H9 (cell line): Measurements from ENCODE around the gene CYP4V2. TPM values are rescaled to one million over a fixed set of nuclear protein-coding genes. Genes with fewer than 3 reads are reported as not detected.

Experiments used
- DNase-seq: peaks from one replicate; pipeline ENCODE4 v3.0.0-alpha.2; 2017
- H2AFZ ChIP-seq: one replicate; pipeline ENCODE4 v1.6.1; 2013; ENCODE audit warnings: mild to moderate bottlenecking, low read length, control low read depth, moderate library complexity
- H2AK5ac ChIP-seq: 2 replicates; pipeline ENCODE4 v1.6.1; 2013; ENCODE audit warnings: low read length, control low read depth, mixed read lengths; ENCODE audit not compliant: insufficient read length
- H2BK120ac ChIP-seq: one replicate; pipeline ENCODE4 v1.6.1; 2013; ENCODE audit warnings: low read depth, mild to moderate bottlenecking, low read length, control low read depth, inconsistent platforms; ENCODE audit not compliant: poor library complexity, severe bottlenecking
- H2BK12ac ChIP-seq: 2 replicates; pipeline ENCODE4 v1.6.1; 2013; ENCODE audit warnings: low read length, control low read depth, mixed read lengths, low read depth; ENCODE audit not compliant: insufficient read length
- H2BK15ac ChIP-seq: 2 replicates; pipeline ENCODE4 v1.6.1; 2013; ENCODE audit warnings: low read depth, low read length, control low read depth
- H2BK20ac ChIP-seq: one replicate; pipeline ENCODE4 v1.6.1; 2013; ENCODE audit warnings: low read depth, mild to moderate bottlenecking, low read length, control low read depth, inconsistent platforms; ENCODE audit not compliant: poor library complexity, severe bottlenecking
- H2BK5ac ChIP-seq: 2 replicates; pipeline ENCODE4 v1.6.1; 2013; ENCODE audit warnings: low read length, control low read depth, mixed read lengths; ENCODE audit not compliant: insufficient read length
- H3K14ac ChIP-seq: 2 replicates; pipeline ENCODE4 v1.6.1; 2013; ENCODE audit warnings: low read length, control low read depth; ENCODE audit not compliant: insufficient read depth
- H3K18ac ChIP-seq: 2 replicates; pipeline ENCODE4 v1.6.1; 2013; ENCODE audit warnings: low read depth, mild to moderate bottlenecking, mixed read lengths, low read length, control low read depth; ENCODE audit not compliant: insufficient read length
- H3K23ac ChIP-seq: 2 replicates; pipeline ENCODE4 v1.6.1; 2013; ENCODE audit warnings: low read length, control low read depth, mixed read lengths, low read depth; ENCODE audit not compliant: insufficient read length
- H3K23me2 ChIP-seq: 2 replicates; pipeline ENCODE4 v1.6.1; 2013; ENCODE audit warnings: low read depth, mild to moderate bottlenecking, mixed read lengths, low read length, control low read depth; ENCODE audit not compliant: insufficient read length, poor library complexity, severe bottlenecking
- H3K27ac ChIP-seq: 2 replicates; pipeline ENCODE4 v1.5.1; 2013; ENCODE audit warnings: low read length, control low read depth, mixed read lengths, low read depth; ENCODE audit not compliant: insufficient read length
- H3K27me3 ChIP-seq: 2 replicates; pipeline ENCODE4 v1.6.1; 2013; ENCODE audit warnings: low read length, control low read depth, inconsistent platforms; ENCODE audit not compliant: insufficient read depth
- H3K4ac ChIP-seq: 2 replicates; pipeline ENCODE4 v1.6.1; 2013; ENCODE audit warnings: low read depth, mild to moderate bottlenecking, control low read depth, inconsistent platforms, low read length, moderate library complexity
- H3K4me1 ChIP-seq: 2 replicates; pipeline ENCODE4 v1.6.1; 2013; ENCODE audit warnings: low read length, control low read depth, inconsistent platforms; ENCODE audit not compliant: insufficient read depth
- H3K4me2 ChIP-seq: 2 replicates; pipeline ENCODE4 v1.6.1; 2013; ENCODE audit warnings: low read length, control low read depth, mixed read lengths; ENCODE audit not compliant: insufficient read length, insufficient read depth
- H3K56ac ChIP-seq: 2 replicates; pipeline ENCODE4 v1.6.1; 2013; ENCODE audit warnings: low read depth, mild to moderate bottlenecking, mixed read lengths, low read length, control low read depth; ENCODE audit not compliant: insufficient read length
- H3K79me1 ChIP-seq: 2 replicates; pipeline ENCODE4 v1.6.1; 2013; ENCODE audit warnings: low read depth, mild to moderate bottlenecking, moderate library complexity, low read length, control low read depth, inconsistent platforms; ENCODE audit not compliant: insufficient read depth, poor library complexity, severe bottlenecking
- H3K79me2 ChIP-seq: 2 replicates; pipeline ENCODE4 v1.6.1; 2013; ENCODE audit warnings: low read length, control low read depth, inconsistent platforms; ENCODE audit not compliant: insufficient read depth
- H3K9ac ChIP-seq: 2 replicates; pipeline ENCODE4 v1.6.1; 2013; ENCODE audit warnings: low read length, control low read depth, mixed read lengths; ENCODE audit not compliant: insufficient read length; ENCODE audit errors: extremely low read depth
- H3K9me3 ChIP-seq: one replicate; pipeline ENCODE4 v1.6.1; 2013; ENCODE audit warnings: low read depth, low read length, inconsistent platforms; ENCODE audit not compliant: control insufficient read depth
- H3T11ph ChIP-seq: one replicate; pipeline ENCODE4 v1.6.1; 2013; ENCODE audit warnings: mild to moderate bottlenecking, low read length, control low read depth, inconsistent platforms
- H4K20me1 ChIP-seq: one replicate; pipeline ENCODE4 v1.6.1; 2013; ENCODE audit not compliant: control insufficient read depth, insufficient read length, insufficient read depth
- H4K5ac ChIP-seq: 2 replicates; pipeline ENCODE4 v1.6.1; 2013; ENCODE audit warnings: low read depth, mild to moderate bottlenecking, mixed read lengths, low read length, control low read depth; ENCODE audit not compliant: insufficient read length
- H4K8ac ChIP-seq: replicated peaks from 2 replicates; pipeline ENCODE4 v1.6.1; 2013; ENCODE audit warnings: low read length, control low read depth, mixed read lengths, low read depth; ENCODE audit not compliant: insufficient read length
- H4K91ac ChIP-seq: 2 replicates; pipeline ENCODE4 v1.6.1; 2013; ENCODE audit warnings: low read depth, mild to moderate bottlenecking, moderate library complexity, mixed read lengths, low read length, control low read depth; ENCODE audit not compliant: insufficient read length
- H3K27ac Mint-ChIP-seq, 3 experiments: 2 replicates in 2 of 3; 3 replicates in 1 of 3; pipeline ENCODE4 v1.8.0; 2020 to 2021; ENCODE audit warnings: mixed read lengths in 3 of 3, mild to moderate bottlenecking in 1 of 3, moderate library complexity in 1 of 3
- H3K27me3 Mint-ChIP-seq: 2 replicates; pipeline ENCODE4 v1.8.0; 2021; ENCODE audit warnings: low read depth, mild to moderate bottlenecking, moderate library complexity, mixed read lengths
- H3K36me3 Mint-ChIP-seq, 3 experiments: 2 replicates in 2 of 3; 3 replicates in 1 of 3; pipeline ENCODE4 v1.8.0; 2020 to 2021; ENCODE audit warnings: low read depth in 3 of 3, mixed read lengths in 3 of 3; ENCODE audit not compliant: insufficient read depth in 1 of 3
- H3K4me1 Mint-ChIP-seq, 2 experiments: 2 replicates each; pipeline ENCODE4 v1.8.0; 2020; ENCODE audit warnings: mixed read lengths in 2 of 2
- H3K4me3 Mint-ChIP-seq, 2 experiments: 2 replicates in 1 of 2; 3 replicates in 1 of 2; pipeline ENCODE4 v1.8.0; 2020 to 2021; ENCODE audit warnings: mild to moderate bottlenecking in 2 of 2, mixed read lengths in 2 of 2, moderate library complexity in 1 of 2
- H3K9me3 Mint-ChIP-seq, 2 experiments: 2 replicates in 1 of 2; 3 replicates in 1 of 2; pipeline ENCODE4 v1.8.0; 2020; ENCODE audit warnings: mild to moderate bottlenecking in 2 of 2, mixed read lengths in 2 of 2, moderate library complexity in 1 of 2
- WGBS: extraction: QIAGEN DNeasy Blood & Tissue Kit; methylation state at CpG from one replicate; pipeline ENCODE4 v1.1.7; 2013; ENCODE audit warnings: missing lambda C conversion rate, low lambda C conversion rate, mixed read lengths; ENCODE audit not compliant: insufficient read length; ENCODE audit errors: extremely low coverage; 5-methylcytosine and 5-hydroxymethylcytosine counted together
- total RNA-seq: library from RNA; stranded (reverse); gene quantifications from 2 replicates; pipeline ENCODE4 v1.2.1, GENCODE V29; 2021
- TF ChIP-seq, protein P1 (sequence below): fragments of 200-600 bp; sonication (generic); conservative IDR thresholded peaks from 3 replicates; pipeline ENCODE4 v1.8.0; 2021; ENCODE audit warnings: antibody characterized with exemption, mild to moderate bottlenecking

Gene CYP4V2
- total RNA-seq, 1 experiment from 2014 or later = 1.0 TPM

DNA sequence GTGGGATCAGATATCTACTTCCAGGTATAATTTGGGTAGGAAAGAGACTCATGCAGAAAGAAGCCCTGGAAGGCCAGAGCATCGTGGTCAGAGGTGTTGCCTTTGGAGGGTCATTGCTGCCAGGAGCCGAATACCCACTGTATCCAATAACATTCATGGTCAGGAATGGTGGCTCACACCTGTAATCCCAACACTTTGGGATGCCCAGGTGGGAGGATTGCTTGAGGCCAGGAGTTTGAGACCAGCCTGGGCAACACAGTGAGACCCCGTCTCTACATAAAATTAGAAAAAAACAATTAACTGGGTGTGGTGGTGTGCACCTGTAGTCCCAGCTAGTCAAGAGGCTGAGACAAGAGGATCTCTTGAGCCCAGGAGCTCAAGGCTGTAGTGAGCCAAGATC is 63.8 kb downstream of the CYP4V2 start:
- Mint-ChIP-seq H3K9me3 (peaks cover 2 to 6% of the 10 kb centered on the region in 2 experiments; a peak in 3 of 5 replicates), H3K27ac (no peak overlapping the region; a peak in 2 of 7 replicates)
- H3K4me2 ChIP-seq = no peak overlapping the region

More for the DNA sequence above, 63.8 kb downstream of the CYP4V2 start:
- Histone ChIP-seq H2BK120ac (no peak overlapping the region), H3K14ac (no peak overlapping the region), H4K20me1 (no peaks in the 10 kb centered on the region), H2BK15ac (no peak overlapping the region), H2AK5ac (no peak overlapping the region), H3K23ac (no peak overlapping the region), H3K9ac (no peak overlapping the region), H3K56ac (no peak overlapping the region), H3T11ph (no peak overlapping the region), H3K27ac (no peak overlapping the region), H2BK12ac (no peak overlapping the region), H3K4ac (no peak overlapping the region), H2BK20ac (no peak overlapping the region), H2BK5ac (no peak overlapping the region), H4K5ac (no peak overlapping the region), H4K8ac (no peak overlapping the region), H3K9me3 (no peaks in the 10 kb centered on the region), H4K91ac (no peak overlapping the region), H3K79me1 (no peaks in the 10 kb centered on the region), H3K4me1 (peaks cover 10% of the 10 kb centered on the region; the same call in 1 of the 2 replicates), H2AFZ (no peak overlapping the region), H3K18ac (no peak overlapping the region), H3K23me2 (no peaks in the 10 kb centered on the region), H3K79me2 (no peaks in the 10 kb centered on the region), H3K27me3 (no peaks in the 10 kb centered on the region)
- TF ChIP-seq, protein P1, sequence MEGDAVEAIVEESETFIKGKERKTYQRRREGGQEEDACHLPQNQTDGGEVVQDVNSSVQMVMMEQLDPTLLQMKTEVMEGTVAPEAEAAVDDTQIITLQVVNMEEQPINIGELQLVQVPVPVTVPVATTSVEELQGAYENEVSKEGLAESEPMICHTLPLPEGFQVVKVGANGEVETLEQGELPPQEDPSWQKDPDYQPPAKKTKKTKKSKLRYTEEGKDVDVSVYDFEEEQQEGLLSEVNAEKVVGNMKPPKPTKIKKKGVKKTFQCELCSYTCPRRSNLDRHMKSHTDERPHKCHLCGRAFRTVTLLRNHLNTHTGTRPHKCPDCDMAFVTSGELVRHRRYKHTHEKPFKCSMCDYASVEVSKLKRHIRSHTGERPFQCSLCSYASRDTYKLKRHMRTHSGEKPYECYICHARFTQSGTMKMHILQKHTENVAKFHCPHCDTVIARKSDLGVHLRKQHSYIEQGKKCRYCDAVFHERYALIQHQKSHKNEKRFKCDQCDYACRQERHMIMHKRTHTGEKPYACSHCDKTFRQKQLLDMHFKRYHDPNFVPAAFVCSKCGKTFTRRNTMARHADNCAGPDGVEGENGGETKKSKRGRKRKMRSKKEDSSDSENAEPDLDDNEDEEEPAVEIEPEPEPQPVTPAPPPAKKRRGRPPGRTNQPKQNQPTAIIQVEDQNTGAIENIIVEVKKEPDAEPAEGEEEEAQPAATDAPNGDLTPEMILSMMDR = no peak
- Mint-ChIP-seq H3K4me3 (no peak overlapping the region), H3K36me3 (peaks cover 18 to 44% (median 36%) of the 10 kb centered on the region in 3 experiments), H3K4me1 (peaks cover 28 to 29% of the 10 kb centered on the region in 2 experiments), H3K27me3 (no peaks in the 10 kb centered on the region)
- DNase-seq = no peak
- no CpG with 5 or more reads among the region's 3 CpGs for WGBS
